Pancreas (tissue), 10 donors: ENCODE data around the gene HSD17B13. TPM values are rescaled to one million over a fixed set of nuclear protein-coding genes. Genes with fewer than 3 reads are reported as not detected.

Experiments used
- ATAC-seq, 4 donors: fragments of 200-7000 bp; cut with Tn5 transposase; one replicate each; pipeline versions ENCODE4 v1.8.0 to v1.9.1; 2020; ENCODE audit warnings: mild to moderate bottlenecking in 4 of 4, moderate library complexity in 4 of 4
- DNase-seq, 6 donors: peaks; one replicate each; pipeline ENCODE4 v3.0.0-alpha.2; 2020
- FAIRE-seq: peaks from 2 replicates; lab custom pipeline; 2012; peaks lifted over from hg19 to GRCh38; lab: Jason Lieb, UNC
- H3K27ac ChIP-seq, 4 donors: fragments of 200-600 bp; sonication (generic); 1 replicate in 3 of 4; 2 replicates in 1 of 4; pipeline versions ENCODE4 v1.5.0 to v1.8.0; 2020
- H3K27me3 ChIP-seq, 4 donors: fragments of 200-600 bp; one replicate each; pipeline ENCODE4 v1.8.0; 2021
- H3K36me3 ChIP-seq, 3 donors: fragments of 200-600 bp; sonication (generic) in 1 of 3; one replicate each; pipeline versions ENCODE4 v1.5.0 to v1.8.0; 2020 to 2021
- H3K4me1 ChIP-seq, 3 donors: fragments of 200-600 bp; one replicate each; pipeline ENCODE4 v1.8.0; 2021
- H3K4me3 ChIP-seq, 4 donors: fragments of 200-600 bp; sonication (generic) in 2 of 4; one replicate each; pipeline versions ENCODE4 v1.5.0 to v1.8.0; 2020 to 2021
- H3K9me3 ChIP-seq, 4 donors: fragments of 200-600 bp; one replicate each; pipeline ENCODE4 v1.8.0; 2021
- WGBS, 2 donors: extraction: QIAGEN DNeasy Blood & Tissue Kit; methylation state at CpG; one replicate each; pipeline ENCODE4 v1.1.7; 2013; 5-methylcytosine and 5-hydroxymethylcytosine counted together
- intact Hi-C, 3 donors: fragments of 100-400 bp; cut with DNase I; formaldehyde crosslinking; loops; one replicate each; pipeline versions ENCODE4 v1.11.1 to v1.14.2; 2022
- microRNA-seq, 2 donors: library from miRNA; unstranded; fragments of <30 nt; microRNA quantifications; one replicate each; pipeline versions ENCODE4 to v1.1.0, GENCODE V29; 2019 to 2020
- polyA plus RNA-seq, 2 donors: library from polyadenylated mRNA; stranded (reverse); fragments of 200-250 nt; gene quantifications; one replicate each; pipeline ENCODE4 v1.2.3, GENCODE V29; 2013
- total RNA-seq, 6 donors: library from RNA; stranded (reverse); fragmentation: NEBNext Ultra II Directional in 4 of 6; extraction: Animal tissue kit (Norgen Biotek cat#: 25700) in 4 of 6; gene quantifications; one replicate each; pipeline versions ENCODE4 v1.2.1 to v1.2.4, GENCODE V29; 2021 to 2023
- TF ChIP-seq, protein P1 (sequence below), 4 donors: fragments of 200-600 bp; sonication (generic) in 3 of 4; IDR thresholded peaks; one replicate each; pipeline versions ENCODE4 v1.5.0 to v1.8.0; 2021; ENCODE audit warnings: antibody characterized with exemption in 4 of 4
- donor health status: healthy with polysubstance abuse.
- donor health status: DM: no; HTN: no; CAD: no; lungs with moderate emphysema.
- donor health status: DM: no; HTN: no; CAD: no.
- donor health status: control.
- donor health status: control.
- donor health status: Bipolar disorder and iron deficiency.
- donor health status: DM: yes; HTN: yes; CAD: no.
- donor health status: DM: no; HTN: no; CAD: no.
- donor health status: DM: no; HTN: no; CAD: no.
- donor health status: DM: yes; HTN: yes; CAD: no.

Gene HSD17B13
- total and polyA plus RNA-seq, 8 donors = 0.24 to 2.7 (median 0.71) TPM

DNA sequence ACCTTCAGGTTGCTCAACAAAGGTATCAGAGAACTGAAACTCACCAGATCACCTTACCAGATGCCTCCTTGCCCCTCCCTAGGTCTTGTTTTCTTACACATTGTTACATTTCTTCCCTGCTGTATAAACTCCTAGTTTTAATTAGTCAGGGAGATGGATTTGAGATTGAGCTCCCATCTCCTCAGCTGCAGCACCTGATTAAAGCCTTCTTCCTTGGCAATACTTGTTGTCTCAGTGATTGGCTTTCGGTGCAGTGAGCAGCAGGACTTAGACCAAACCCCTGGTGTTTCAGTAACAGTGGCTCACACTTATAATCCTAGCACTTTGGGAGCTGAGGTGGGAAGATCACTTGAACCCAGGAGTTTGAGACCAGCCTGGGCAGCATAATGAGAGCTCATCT is 59.8 kb downstream of the HSD17B13 start:
- Histone ChIP-seq H3K4me3 (no peak overlapping the region), H3K9me3 (no peaks in the 10 kb centered on the region), H3K36me3 (no peaks in the 10 kb centered on the region), H3K4me1 (no peaks in the 10 kb centered on the region), H3K27me3 (no peaks in the 10 kb centered on the region), H3K27ac (no peak overlapping the region)
- FAIRE-seq (no peak), DNase-seq (no peak), ATAC-seq (no peak)
- TF ChIP-seq, protein P1, sequence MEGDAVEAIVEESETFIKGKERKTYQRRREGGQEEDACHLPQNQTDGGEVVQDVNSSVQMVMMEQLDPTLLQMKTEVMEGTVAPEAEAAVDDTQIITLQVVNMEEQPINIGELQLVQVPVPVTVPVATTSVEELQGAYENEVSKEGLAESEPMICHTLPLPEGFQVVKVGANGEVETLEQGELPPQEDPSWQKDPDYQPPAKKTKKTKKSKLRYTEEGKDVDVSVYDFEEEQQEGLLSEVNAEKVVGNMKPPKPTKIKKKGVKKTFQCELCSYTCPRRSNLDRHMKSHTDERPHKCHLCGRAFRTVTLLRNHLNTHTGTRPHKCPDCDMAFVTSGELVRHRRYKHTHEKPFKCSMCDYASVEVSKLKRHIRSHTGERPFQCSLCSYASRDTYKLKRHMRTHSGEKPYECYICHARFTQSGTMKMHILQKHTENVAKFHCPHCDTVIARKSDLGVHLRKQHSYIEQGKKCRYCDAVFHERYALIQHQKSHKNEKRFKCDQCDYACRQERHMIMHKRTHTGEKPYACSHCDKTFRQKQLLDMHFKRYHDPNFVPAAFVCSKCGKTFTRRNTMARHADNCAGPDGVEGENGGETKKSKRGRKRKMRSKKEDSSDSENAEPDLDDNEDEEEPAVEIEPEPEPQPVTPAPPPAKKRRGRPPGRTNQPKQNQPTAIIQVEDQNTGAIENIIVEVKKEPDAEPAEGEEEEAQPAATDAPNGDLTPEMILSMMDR (IDR thresholded peaks at IDR 0.05) = no peak
- WGBS, 2 donors = 86 to 98% methylated on average over 1 of the region's 1 CpG
- intact Hi-C loops = loop anchor here in 1 of 3 donors (10.0 kb wide), 1 partner anchor 202 kb away; no protein-coding TSS in a partner anchor

DNA sequence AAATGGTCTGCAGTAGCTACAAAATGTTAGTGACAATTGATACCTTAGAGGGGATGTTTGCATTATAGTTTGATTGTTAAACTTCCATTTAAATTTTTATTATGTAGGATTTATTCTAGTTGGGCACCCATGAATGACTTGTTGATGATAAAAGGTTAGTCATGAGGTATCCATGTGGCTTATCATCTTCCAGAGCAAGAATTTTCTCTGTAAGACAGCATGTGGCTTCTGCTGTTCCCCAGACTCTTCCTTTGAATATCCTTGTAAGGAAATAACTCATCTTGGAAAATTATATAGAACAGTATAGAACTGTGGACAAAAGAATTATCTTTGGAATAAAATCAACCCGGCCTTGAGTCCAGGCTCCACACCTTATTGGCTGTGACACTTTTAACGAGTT is 62.2 kb downstream of the HSD17B13 start:
- Histone ChIP-seq H3K4me1 (no peaks in the 10 kb centered on the region), H3K27ac (no peak overlapping the region), H3K27me3 (no peaks in the 10 kb centered on the region), H3K36me3 (no peaks in the 10 kb centered on the region), H3K9me3 (no peaks in the 10 kb centered on the region), H3K4me3 (no peak overlapping the region)
- TF ChIP-seq, protein P1 (IDR thresholded peaks at IDR 0.05) = no peak
- intact Hi-C loops = loop anchor here in 1 of 3 donors (10.0 kb wide), 1 partner anchor 204 kb away; no protein-coding TSS in a partner anchor
- DNase-seq = no peak
- 84 to 91% methylated on average over 2 of the region's 2 CpGs for WGBS, 2 donors
- no peak for FAIRE-seq
- no peak for ATAC-seq

DNA sequence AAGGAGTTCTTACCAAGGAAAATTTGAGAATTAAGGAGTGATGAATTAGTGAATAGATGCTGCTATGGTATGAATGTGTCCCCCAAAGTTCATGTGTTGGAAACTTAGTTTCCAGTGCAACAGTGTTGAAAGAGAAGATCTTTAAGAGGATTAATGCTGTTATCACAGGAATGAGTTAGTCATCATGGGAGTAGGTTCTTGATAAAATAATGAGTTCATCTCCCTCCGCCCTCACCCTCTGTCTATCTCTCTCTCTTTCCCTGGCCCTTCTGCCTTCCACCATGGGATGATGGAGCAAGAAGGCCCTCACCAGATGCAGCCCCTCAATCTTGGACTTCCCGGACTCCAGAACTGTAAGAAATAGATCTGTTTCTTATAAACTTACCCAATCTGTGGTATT is 64.0 kb downstream of the HSD17B13 start:
- DNase-seq (no peak), FAIRE-seq (no peak), ATAC-seq (no peak)
- intact Hi-C loops = no loop called here
- Histone ChIP-seq H3K4me3 (no peak overlapping the region), H3K4me1 (no peaks in the 10 kb centered on the region), H3K9me3 (no peaks in the 10 kb centered on the region), H3K36me3 (no peaks in the 10 kb centered on the region), H3K27ac (no peak overlapping the region), H3K27me3 (no peaks in the 10 kb centered on the region)
- 92 to 94% methylated on average over 2 of the region's 2 CpGs for WGBS, 2 donors
- TF ChIP-seq, protein P1 (IDR thresholded peaks at IDR 0.05) = no peak

DNA sequence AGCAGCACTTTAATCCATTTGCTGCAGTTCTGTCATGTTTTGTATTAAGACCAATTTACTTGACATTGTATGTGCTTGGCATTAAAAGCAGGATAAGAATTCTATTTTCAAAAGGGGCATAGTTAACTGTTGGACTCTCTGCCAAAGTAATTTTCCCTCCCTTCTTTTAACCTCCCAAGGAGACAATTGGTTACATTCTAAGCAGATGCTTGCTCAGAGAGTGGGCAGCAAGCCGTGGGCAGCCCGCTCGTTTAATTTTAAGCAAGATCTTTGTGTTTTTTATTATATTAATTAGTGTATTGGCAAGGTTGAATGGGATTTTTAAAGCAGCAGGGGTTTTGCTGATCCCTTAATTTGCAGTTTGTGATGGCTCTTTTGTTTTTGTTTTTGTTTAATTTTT is 65.2 kb downstream of the HSD17B13 start:
- TF ChIP-seq, protein P1 (IDR thresholded peaks at IDR 0.05) = no peak
- no peak overlapping the region for H3K4me3 ChIP-seq
- no peak for DNase-seq
- intact Hi-C loops = no loop called here
- H3K36me3 ChIP-seq = no peaks in the 10 kb centered on the region
- no peaks in the 10 kb centered on the region for H3K27me3 ChIP-seq
- no peak for ATAC-seq
- 66 to 87% methylated on average over 3 of the region's 3 CpGs for WGBS, 2 donors
- no peak for FAIRE-seq
- H3K4me1 ChIP-seq = no peaks in the 10 kb centered on the region
- H3K27ac ChIP-seq = no peak overlapping the region
- H3K9me3 ChIP-seq = no peaks in the 10 kb centered on the region

DNA sequence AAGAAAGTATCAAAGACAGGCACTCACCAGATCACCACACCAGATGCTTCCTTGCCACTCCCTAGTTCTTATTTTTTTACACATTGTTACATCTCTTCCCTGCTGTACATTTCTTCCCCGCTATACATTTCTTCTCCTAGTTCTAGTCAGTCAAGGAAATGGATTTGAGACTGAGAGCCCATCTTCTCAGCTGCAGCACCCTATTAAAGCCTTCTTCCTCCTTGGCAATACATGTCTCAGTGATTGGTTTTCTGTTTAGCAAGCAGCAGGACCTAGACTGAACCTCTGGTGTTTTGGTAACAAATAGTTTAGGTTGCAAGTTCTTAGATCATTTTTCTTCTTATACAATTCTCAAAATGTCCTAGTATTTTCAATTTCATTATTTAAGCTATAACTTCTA is 66.9 kb downstream of the HSD17B13 start:
- DNase-seq = no peak
- no peak overlapping the region for H3K27ac ChIP-seq
- H3K4me1 ChIP-seq = no peaks in the 10 kb centered on the region
- H3K4me3 ChIP-seq = no peak overlapping the region
- TF ChIP-seq, protein P1 (IDR thresholded peaks at IDR 0.05) = no peak
- no peaks in the 10 kb centered on the region for H3K36me3 ChIP-seq
- FAIRE-seq = no peak
- no peak for ATAC-seq
- 96 to 98% methylated on average over 1 of the region's 1 CpG for WGBS, 2 donors
- no peaks in the 10 kb centered on the region for H3K9me3 ChIP-seq
- no peaks in the 10 kb centered on the region for H3K27me3 ChIP-seq
- intact Hi-C loops = no loop called here

Small RNA genes within 50 kb of the gene (microRNA-seq; reads per million reads assigned to microRNA genes)
- gene MIR5705 = 0 reads per million in 2 donors

Other genes with a start within 250 kb of the HSD17B13 start
- gene KLHL8, start 102.3 kb downstream of the HSD17B13 start, total RNA-seq = 1 to 10 TPM; 4.0 to 9.8 (median 6.0) TPM
- 1 to 10 TPM; 1.7 to 3.4 TPM for gene KLHL8, start 102.3 kb downstream of the HSD17B13 start, polyA plus RNA-seq
- 10 to 100 TPM; 20.0 to 53.5 (median 34.8) TPM for gene HSD17B11, start 68.3 kb upstream of the HSD17B13 start, total RNA-seq
- gene HSD17B11, start 68.3 kb upstream of the HSD17B13 start, polyA plus RNA-seq = 10 to 100 TPM; 31.1 to 43.7 TPM
- 10 to 100 TPM; 22.1 to 34.0 (median 28.1) TPM for gene NUDT9, start 99.7 kb upstream of the HSD17B13 start, total RNA-seq
- gene NUDT9, start 99.7 kb upstream of the HSD17B13 start, polyA plus RNA-seq = 10 to 100 TPM; 45.4 to 64.4 TPM
- gene SPARCL1, start 206.5 kb upstream of the HSD17B13 start, total RNA-seq = 10 to 100 TPM; 19.6 to 77.0 (median 37.2) TPM
- gene SPARCL1, start 206.5 kb upstream of the HSD17B13 start, polyA plus RNA-seq = 10 to 100 TPM; 21.7 to 39.1 TPM